Activated CD8-positive, alpha-beta memory T cell treated with anti-CD3 and anti-CD28 coated beads, Interleukin-2, amount 50 U/mL, for 48 hours (primary cell): ENCODE measurements around the gene ZNF835.

Experiments
- DNase-seq: peaks from one replicate; pipeline ENCODE4 v3.0.0-alpha.2; 2020

ZNF835 gene

GRCh38 chr19:56661248-56661647, 10.3 kb downstream of the ZNF835 start:
- DNase-seq, result no peak

GRCh38 chr19:56660381-56661107, 11.0 kb downstream of the ZNF835 start:
- no peak for DNase-seq

- DNase-seq, result no peak
Observed at GRCh38 chr19:56654151-56654550, 17.4 kb downstream of the ZNF835 start.

- no peak for DNase-seq
Observed at GRCh38 chr19:56643460-56643955, 28.0 kb downstream of the ZNF835 start.

- no peak for DNase-seq
Observed at GRCh38 chr19:56642711-56643459, 28.7 kb downstream of the ZNF835 start, which contains the start of gene SMIM17. SMIM17 (plus strand) TSS chr19:56643159; CDS start chr19:56645668, 2,509 bp downstream.

- DNase-seq, result no peak
Observed at GRCh38 chr19:56639217-56639616, 32.3 kb downstream of the ZNF835 start.

- DNase-seq, result peak; percentile 61
Observed at GRCh38 chr19:56637976-56638555, 33.5 kb downstream of the ZNF835 start.

- no peak for DNase-seq
Observed at GRCh38 chr19:56633021-56633420, 38.5 kb downstream of the ZNF835 start.

GRCh38 chr19:56625708-56626107, 45.8 kb downstream of the ZNF835 start:
- DNase-seq, result no peak

GRCh38 chr19:56623006-56623405, 48.6 kb downstream of the ZNF835 start:
- DNase-seq, result no peak

- no peak for DNase-seq
Observed at GRCh38 chr19:56622374-56622773, 49.2 kb downstream of the ZNF835 start.

GRCh38 chr19:56619121-56619520, 52.4 kb downstream of the ZNF835 start:
- no peak for DNase-seq

- DNase-seq, result no peak
Observed at GRCh38 chr19:56617531-56617930, 54.0 kb downstream of the ZNF835 start.

- DNase-seq, result no peak
Observed at GRCh38 chr19:56613639-56614038, 57.9 kb downstream of the ZNF835 start.

GRCh38 chr19:56612737-56613136, 58.8 kb downstream of the ZNF835 start:
- DNase-seq, result no peak
